ENCODE measurements around the gene NEK10.

DNA sequence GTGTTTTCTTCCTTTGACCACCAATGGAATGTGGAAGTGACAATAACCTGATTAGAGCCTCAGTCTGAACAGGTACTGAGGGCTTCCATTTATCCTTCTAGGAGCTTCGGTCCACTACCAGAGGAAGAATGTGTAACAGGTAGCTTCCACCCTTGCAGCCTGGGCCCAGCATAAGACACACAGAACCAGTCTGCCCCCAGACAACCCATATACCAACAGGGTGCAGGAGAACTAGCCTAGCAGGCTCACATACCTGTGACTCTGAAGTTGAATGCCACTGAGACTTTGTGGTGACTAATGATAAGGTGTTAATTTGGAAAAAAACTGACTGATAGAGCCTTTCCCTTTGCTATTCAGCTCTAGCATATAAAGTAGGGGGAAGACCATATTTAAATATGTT lies 166.2 kb downstream of the NEK10 start:
- TF ChIP-seq, protein P1, sequence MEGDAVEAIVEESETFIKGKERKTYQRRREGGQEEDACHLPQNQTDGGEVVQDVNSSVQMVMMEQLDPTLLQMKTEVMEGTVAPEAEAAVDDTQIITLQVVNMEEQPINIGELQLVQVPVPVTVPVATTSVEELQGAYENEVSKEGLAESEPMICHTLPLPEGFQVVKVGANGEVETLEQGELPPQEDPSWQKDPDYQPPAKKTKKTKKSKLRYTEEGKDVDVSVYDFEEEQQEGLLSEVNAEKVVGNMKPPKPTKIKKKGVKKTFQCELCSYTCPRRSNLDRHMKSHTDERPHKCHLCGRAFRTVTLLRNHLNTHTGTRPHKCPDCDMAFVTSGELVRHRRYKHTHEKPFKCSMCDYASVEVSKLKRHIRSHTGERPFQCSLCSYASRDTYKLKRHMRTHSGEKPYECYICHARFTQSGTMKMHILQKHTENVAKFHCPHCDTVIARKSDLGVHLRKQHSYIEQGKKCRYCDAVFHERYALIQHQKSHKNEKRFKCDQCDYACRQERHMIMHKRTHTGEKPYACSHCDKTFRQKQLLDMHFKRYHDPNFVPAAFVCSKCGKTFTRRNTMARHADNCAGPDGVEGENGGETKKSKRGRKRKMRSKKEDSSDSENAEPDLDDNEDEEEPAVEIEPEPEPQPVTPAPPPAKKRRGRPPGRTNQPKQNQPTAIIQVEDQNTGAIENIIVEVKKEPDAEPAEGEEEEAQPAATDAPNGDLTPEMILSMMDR (IDR thresholded peaks at IDR 0.05), result no peak
- no peak for TF ChIP-seq EZH2 (IDR thresholded peaks at IDR 0.05; ENCODE audit: borderline replicate concordance, insufficient read depth, low read depth, low read length, poor library complexity, severe bottlenecking)

Measured in B cell (primary cell).